Type B pancreatic cell (in vitro differentiated cells): ENCODE data around the gene NUDT3. TPM values are rescaled to one million over a fixed set of nuclear protein-coding genes. Genes with fewer than 3 reads are reported as not detected.
"Not testable (repeated sequence)": the region's sequence is repeated elsewhere in the genome, so short reads cannot be mapped to it uniquely, and the experiment has no call there.

Experiments used
- DNase-seq: peaks from one replicate; pipeline ENCODE4 v3.0.0; 2021; ENCODE audit warnings: mixed read lengths; ENCODE audit not compliant: unreplicated experiment; ENCODE audit errors: extremely low spot score
- H3K27ac Mint-ChIP-seq: 2 replicates; pipeline ENCODE4 v1.8.0; 2021; ENCODE audit warnings: mild to moderate bottlenecking, mixed read lengths
- H3K27me3 Mint-ChIP-seq: 2 replicates; pipeline ENCODE4 v1.8.0; 2021; ENCODE audit warnings: mixed read lengths
- H3K36me3 Mint-ChIP-seq: 2 replicates; pipeline ENCODE4 v1.8.0; 2021; ENCODE audit warnings: mixed read lengths
- H3K4me1 Mint-ChIP-seq: one replicate; pipeline ENCODE4 v1.8.0; 2021; ENCODE audit warnings: mixed read lengths; ENCODE audit not compliant: unreplicated experiment
- H3K4me3 Mint-ChIP-seq: 2 replicates; pipeline ENCODE4 v1.8.0; 2021; ENCODE audit warnings: mild to moderate bottlenecking, mixed read lengths
- H3K9me3 Mint-ChIP-seq: 2 replicates; pipeline ENCODE4 v1.8.0; 2021; ENCODE audit warnings: mixed read lengths
- total RNA-seq: library from RNA; stranded (reverse); gene quantifications from 2 replicates; pipeline ENCODE4 v1.2.1, GENCODE V29; 2021; ENCODE audit warnings: low replicate concordance
- TF ChIP-seq, protein P1 (sequence below): fragments of 200-600 bp; sonication (generic); conservative IDR thresholded peaks from 2 replicates; pipeline ENCODE4 v1.5.0; 2021; ENCODE audit warnings: antibody characterized with exemption, mild to moderate bottlenecking

Gene NUDT3
- total RNA-seq, 1 donor from 2014 or later = 31.9 TPM

DNA sequence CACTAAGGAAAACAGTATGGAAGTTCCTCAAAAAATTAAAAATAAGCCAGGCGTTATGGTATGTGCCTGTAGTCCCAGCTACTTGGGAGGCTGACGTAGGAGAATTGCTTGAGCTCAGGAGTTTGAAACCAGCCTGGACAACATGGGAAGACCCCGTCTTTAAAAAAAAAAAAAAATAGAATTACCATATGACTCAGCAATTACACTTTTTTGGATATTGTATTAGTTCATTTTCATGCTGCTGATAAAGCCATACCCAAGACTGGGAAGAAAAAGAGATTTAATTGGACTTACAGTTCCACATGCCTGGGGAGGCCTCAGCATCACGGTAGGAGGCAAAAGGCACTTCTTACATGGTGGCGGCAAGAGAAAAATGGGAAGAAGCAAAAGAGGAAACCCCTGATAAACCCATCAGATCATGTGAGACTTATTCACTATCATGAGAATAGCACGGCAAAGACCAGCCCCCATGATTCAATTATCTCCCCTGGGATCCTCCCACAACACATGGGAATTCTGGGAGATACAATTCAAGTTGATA, 132.9 kb downstream of the NUDT3 start:
- H3K4me1 Mint-ChIP-seq = no peaks in the 10 kb centered on the region
- DNase-seq = no peak
- no peak overlapping the region for H3K4me3 Mint-ChIP-seq
- H3K27me3 Mint-ChIP-seq = no peaks in the 10 kb centered on the region
- peaks cover 5% of the 10 kb centered on the region for H3K36me3 Mint-ChIP-seq
- H3K9me3 Mint-ChIP-seq = peaks cover 5% of the 10 kb centered on the region
- no peak overlapping the region for H3K27ac Mint-ChIP-seq
- TF ChIP-seq, protein P1, sequence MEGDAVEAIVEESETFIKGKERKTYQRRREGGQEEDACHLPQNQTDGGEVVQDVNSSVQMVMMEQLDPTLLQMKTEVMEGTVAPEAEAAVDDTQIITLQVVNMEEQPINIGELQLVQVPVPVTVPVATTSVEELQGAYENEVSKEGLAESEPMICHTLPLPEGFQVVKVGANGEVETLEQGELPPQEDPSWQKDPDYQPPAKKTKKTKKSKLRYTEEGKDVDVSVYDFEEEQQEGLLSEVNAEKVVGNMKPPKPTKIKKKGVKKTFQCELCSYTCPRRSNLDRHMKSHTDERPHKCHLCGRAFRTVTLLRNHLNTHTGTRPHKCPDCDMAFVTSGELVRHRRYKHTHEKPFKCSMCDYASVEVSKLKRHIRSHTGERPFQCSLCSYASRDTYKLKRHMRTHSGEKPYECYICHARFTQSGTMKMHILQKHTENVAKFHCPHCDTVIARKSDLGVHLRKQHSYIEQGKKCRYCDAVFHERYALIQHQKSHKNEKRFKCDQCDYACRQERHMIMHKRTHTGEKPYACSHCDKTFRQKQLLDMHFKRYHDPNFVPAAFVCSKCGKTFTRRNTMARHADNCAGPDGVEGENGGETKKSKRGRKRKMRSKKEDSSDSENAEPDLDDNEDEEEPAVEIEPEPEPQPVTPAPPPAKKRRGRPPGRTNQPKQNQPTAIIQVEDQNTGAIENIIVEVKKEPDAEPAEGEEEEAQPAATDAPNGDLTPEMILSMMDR = no peak

DNA sequence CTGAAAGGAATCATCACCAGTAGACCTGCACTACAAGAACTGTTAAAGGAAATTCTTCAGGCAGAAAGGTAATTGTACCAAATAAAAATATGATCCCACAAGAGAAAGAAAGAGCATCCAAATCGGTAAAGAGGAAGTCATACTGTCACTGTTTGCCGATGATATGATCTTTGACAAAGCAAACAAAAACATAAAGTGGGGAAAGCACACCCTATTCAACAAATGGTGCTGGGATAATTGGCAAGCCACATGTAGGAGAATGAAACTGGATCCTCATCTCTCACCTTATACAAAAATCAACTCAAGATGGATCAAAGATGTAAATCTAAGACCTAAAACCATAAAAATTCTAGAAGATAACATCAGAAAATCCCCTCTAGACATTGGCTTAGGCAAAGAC, 140.1 kb downstream of the NUDT3 start:
- not testable (repeated sequence) for H3K4me1 Mint-ChIP-seq, H3K36me3 Mint-ChIP-seq, H3K27me3 Mint-ChIP-seq, DNase-seq, H3K9me3 Mint-ChIP-seq, H3K27ac Mint-ChIP-seq, H3K4me3 Mint-ChIP-seq

DNA sequence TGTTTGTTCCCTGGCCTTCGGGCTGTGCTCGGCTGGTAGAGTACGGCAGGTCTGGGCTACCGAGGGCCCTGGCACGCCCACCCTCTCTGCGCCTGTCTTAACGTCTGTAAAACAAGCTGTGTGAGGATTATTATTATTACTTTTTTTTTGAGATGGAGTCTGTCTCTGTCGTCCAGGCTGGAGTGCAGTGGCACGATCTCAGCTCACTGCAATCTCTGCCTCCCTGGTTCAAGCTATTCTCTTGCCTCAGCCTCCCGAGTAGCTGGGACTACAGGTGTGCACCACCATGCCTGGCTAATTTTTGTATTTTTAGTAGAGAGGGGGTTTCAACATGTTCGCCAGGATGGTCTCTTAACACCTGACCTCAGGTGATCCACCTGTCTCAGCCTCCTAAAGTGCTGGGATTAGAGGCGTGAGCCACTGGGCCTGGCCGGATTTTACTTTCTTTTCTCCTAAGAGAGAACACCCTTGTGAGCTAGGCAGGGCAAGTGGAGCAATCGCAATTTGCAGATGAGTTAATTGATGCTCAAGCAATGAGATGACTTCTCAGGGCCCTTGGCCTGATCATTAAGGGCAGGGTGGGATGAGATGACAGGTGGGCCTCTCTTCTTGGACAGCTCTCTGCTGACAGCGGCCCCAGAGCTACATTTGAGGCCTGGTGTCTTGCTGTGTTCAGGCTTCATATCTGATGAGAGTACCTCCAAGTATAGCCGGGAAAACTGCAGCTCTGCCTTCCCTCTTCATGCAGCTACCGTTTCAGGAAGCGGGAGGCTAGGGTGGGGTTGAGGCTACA, 142.8 kb downstream of the NUDT3 start:
- TF ChIP-seq, protein P1 = no peak
- no peaks in the 10 kb centered on the region for H3K36me3 Mint-ChIP-seq
- peak overlapping the region; percentile 93 for H3K4me3 Mint-ChIP-seq
- H3K27me3 Mint-ChIP-seq = no peaks in the 10 kb centered on the region
- peak overlapping the region; percentile 79 for H3K27ac Mint-ChIP-seq
- H3K9me3 Mint-ChIP-seq = no peaks in the 10 kb centered on the region
- no peak for DNase-seq
- peaks cover 12% of the 10 kb centered on the region for H3K4me1 Mint-ChIP-seq

- Mint-ChIP-seq H3K36me3 (no peaks in the 10 kb centered on the region), H3K4me3 (peak within 1 kb of the TSS; percentile 93), H3K27ac (peak within 1 kb of the TSS; percentile 90), H3K9me3 (no peaks in the 10 kb centered on the region), H3K4me1 (peaks cover 12% of the 10 kb centered on the region), H3K27me3 (no peaks in the 10 kb centered on the region)
- DNase-seq = peak; percentile 99
- TF ChIP-seq, protein P1 = peak; percentile 93
These were observed 143.6 kb downstream of the NUDT3 start, which contains the start of gene SMIM29 for GRCh38 chr6:34248727-34249468. Gene SMIM29, minus strand, starts transcription at chr6:34249006. Its CDS starts 1,215 bp downstream, at chr6:34247791.

- peaks cover 12% of the 10 kb centered on the region for H3K4me1 Mint-ChIP-seq
- no peak for DNase-seq
- H3K4me3 Mint-ChIP-seq = peak overlapping the region; percentile 93
- peak overlapping the region; percentile 90 for H3K27ac Mint-ChIP-seq
- TF ChIP-seq, protein P1 = no peak
- no peaks in the 10 kb centered on the region for H3K27me3 Mint-ChIP-seq
- no peaks in the 10 kb centered on the region for H3K9me3 Mint-ChIP-seq
- H3K36me3 Mint-ChIP-seq = no peaks in the 10 kb centered on the region
These were observed 144.2 kb downstream of the NUDT3 start for GRCh38 chr6:34248198-34248726.
